Hematopoietic multipotent progenitor cell treated with erythropoietin and hydrocortisone succinate and interleukin-3 and kit ligand, for 17 days (in vitro differentiated cells): ENCODE data around the gene CFAP141.

ENCODE experiments used
- DNase-seq: peaks from one replicate; pipeline ENCODE4 v3.0.0-alpha.2; 2015; ENCODE audit warnings: low spot score

Gene CFAP141

DNA sequence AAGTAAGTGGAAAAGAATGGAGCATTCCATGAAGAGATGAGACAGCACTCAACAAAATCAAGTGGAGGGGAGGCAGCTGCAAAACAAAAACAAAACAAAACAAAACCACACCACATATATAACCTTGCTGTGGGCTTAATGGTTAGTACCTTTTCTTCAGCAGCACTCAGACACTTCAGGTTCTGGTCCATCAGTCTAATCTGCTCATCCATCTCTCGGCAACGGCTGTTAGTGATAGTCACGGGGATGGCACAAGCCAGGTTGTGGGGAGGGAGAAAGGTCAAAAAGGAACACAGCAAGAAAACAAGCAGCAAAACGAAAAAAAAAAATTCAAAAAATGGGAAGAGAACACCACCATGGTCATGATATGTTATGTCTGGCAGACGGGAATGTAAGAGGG lies 34.3 kb downstream of the CFAP141 start:
- no peak for DNase-seq

- DNase-seq: no peak
These were observed 34.9 kb downstream of the CFAP141 start for GRCh38 chr1:154171223-154171583.

- peak; percentile 76 for DNase-seq
These were observed 35.4 kb downstream of the CFAP141 start for GRCh38 chr1:154170547-154171222.

DNA sequence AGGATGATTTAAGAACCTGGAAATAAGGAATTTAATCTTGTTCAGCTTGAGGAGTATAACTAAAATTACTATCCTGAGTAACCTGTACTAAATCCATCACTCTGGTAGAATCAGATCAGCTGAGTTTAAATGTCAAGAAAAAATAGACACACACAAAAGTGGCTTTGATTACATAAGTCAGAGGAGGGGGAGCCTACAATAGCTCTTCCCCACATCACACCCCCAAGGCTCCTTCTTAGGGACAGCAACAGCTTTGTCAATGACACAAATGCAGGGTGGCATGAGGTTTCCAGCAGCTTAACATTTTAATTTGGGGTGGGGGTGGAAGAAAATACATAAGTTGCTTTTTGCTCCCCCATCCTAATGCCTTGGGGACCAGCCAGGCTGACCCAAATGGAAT lies 38.7 kb downstream of the CFAP141 start:
- no peak for DNase-seq

GRCh38 chr1:154166207-154166606 lies 39.9 kb downstream of the CFAP141 start:
- DNase-seq: no peak

DNA sequence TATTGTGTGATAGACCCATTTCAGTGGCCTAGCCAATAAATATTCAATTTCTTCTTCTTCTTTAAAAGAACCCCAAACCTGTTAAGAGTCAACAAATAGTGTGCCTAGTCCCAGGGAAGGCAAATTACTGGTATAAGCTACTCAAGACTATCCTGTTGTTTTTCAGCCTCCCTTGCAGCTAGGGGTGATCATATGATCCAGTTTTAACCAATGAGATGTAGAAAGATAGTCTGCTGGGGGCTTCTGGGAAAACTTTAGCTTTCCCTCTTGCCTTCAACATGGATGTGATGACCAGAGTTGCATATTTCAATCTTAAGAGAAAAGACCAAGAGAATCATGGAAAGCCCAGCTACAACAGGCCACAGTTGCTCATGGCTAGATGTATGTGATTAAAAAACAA lies 46.6 kb downstream of the CFAP141 start:
- no peak for DNase-seq

DNA sequence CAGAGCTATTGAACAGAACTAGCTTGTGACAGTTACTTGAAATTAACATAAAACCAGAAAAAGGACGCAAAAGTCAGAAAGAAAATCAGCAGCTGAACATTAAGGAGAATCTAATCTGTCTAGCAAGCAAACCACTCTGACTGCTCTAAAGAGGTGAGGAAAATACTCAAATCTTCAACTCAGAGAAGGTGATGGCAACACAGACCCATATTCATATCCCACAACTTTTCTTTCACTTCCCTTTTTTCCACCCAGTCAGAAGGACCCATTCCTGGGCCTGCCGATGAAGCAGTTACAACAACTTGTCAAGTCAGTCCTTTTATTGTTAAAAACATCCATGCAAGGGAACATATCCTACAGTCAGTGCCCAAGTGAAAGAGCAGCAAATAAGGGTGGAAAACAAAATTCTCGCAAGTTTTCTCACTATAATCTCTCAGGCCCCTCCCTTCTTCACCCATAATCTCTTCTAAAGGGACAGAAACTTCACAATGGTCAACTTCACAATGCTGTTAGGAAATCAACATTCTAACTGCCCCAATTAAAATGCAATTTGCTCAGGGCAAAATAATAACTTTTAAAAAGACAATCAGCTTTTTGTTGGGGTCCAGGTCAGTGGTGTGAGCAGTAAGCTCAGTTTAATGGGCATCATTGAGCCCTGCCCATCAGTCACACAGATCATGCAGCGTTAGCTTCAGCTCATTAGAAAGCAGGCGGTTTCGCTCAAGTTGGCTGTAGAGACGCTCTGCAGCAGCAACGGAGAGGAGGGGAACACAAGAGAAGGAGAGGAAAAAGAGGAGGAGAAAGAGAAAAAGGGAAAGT lies 47.6 kb downstream of the CFAP141 start:
- no peak for DNase-seq

DNA sequence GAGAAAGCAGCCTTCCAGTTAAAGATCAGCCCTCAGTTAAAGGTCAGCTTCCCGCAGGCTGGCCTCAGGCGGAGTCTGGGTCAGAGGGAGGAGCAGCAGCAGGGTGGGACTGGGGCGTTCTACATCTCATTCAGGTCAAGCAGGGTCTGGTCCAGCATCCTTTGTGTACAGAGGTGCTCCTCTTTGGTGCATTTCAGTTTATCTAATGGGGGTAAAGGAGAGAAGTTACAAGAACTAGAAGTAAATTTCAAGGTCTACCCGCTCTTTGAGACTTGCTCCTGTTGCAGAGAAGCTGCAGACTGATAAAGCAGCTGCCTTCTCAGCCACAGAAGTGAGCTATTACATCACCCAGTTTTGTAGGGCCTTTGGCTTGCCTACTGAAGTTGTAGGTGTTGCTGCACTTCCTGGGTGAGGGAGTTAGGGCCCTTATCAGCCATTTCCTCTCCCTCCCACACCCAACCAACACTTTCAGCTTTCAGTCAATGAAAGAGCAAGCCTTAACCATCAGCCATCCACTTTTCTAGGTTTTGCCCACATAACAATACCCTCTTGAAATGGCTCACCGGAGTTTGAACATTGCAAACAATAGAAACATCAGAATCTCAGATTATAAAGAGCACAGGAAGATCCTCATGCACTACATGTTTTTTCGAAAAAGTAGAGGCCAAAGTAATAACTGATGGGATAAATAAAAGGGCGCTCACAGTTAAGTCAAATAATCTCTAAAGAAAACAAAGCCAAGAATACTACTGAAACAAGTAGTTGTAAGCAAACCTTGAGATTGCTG lies 48.4 kb downstream of the CFAP141 start:
- DNase-seq: peak; percentile 84

DNA sequence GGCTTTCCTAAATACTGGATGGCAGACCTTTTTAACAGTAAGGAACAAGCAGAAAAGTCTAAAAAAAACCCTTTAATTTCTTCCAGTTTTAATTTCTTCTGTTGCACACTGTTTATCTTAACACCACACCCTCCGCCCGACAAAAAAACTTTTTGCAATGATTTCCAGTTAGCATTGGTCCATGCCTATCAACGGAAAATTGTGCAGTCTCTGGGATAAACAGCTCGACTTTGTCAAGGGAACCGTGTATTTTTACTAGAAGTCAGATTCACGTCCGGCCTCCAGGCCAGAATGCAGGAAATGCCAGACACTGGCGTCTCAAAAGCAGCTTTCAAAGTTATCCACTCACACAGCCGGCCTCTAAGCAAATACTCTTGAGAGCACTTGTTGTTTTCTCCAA lies 50.9 kb downstream of the CFAP141 start:
- peak; percentile 62 for DNase-seq

DNA sequence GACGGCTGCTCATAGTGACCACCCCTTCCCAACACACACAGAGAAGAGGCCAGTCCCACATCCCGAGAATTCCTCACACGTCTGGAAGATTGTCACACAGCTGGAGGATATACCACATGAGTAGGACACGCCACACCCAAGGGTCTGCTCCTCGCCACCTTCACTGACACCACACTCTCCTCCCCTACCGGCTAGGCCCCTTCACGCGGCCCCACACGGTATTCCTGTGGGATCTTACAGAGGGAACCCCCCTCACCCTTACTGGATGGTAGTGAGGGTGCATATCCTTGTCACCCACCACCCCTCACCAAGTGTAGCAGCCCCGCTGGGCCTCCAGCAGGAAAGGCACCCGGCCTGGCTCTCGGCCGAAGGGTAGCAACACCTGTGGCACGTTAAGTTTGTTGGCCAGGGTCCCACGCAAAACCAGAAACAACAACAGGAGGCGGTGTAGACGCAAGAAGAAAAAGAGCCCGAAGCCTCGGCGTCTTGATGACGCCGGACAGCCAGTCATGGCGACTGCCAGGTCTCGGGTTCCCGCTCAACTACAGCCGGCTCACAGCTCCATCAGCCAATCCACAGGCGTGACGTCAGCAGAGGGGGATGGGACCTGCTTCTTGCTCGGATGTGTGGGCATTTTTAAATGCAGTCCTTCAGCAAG lies 51.5 kb downstream of the CFAP141 start, which contains the start of gene NUP210L:
NUP210L (minus strand) TSS at position 540 of the 658 bp plus-strand sequence.
- no peak for DNase-seq

DNA sequence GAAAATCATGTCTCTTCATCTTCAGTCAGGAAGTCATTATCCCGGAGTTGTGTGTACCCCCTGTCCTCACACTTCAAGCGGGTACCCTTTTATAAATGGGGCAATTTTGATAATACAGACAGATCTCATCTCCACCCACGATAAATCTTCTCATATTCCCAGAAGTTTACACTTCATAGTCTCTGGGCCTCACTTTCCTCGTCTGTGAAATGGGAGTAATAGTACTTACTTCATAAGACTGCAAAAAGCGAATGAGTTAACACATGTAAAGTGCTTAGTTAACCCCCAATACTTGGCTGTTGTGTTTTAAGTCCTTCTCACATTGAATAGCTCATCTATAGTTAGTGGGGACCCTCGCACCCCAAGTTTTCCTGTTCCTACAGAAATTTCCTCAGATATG lies 52.1 kb downstream of the CFAP141 start:
- no peak for DNase-seq

GRCh38 chr1:154151311-154151710 lies 54.8 kb downstream of the CFAP141 start:
- DNase-seq: no peak
